Activated T-cell treated with anti-CD3 and anti-CD28 coated beads, Interleukin-2, amount 50 U/mL, for 48 hours (primary cell): Measurements from ENCODE around the gene RALB.
"Not testable (repeated sequence)": the region's sequence is repeated elsewhere in the genome, so short reads cannot be mapped to it uniquely, and the experiment has no call there.

Source experiments
- DNase-seq, 2 experiments: peaks; one replicate each; pipeline ENCODE4 v3.0.0-alpha.2; 2020

RALB gene

DNA sequence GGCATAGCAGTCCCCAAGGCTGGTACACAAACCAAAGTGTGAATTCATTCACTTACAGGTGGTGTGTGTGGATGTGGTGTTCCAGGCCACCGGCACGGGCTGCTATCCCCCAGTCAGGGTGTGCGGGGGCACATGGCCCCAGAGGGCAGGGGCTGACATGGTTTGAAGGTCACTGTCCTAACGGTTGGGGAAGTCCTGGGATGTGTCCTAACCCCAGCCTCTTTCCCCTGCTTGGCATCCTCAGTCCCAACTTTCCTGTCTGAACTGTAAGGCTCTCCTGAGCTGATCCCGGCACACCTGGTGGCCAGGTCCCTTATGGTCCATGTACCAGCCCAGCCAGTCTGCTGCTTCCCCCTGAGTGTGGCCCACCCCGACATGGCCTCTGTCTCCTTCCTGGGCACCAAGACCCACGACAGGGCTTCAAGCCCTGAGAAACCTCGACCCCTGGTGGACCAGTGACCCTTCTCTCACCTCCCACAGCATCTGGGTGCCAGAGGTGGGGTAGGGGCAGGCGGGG, 27.0 kb upstream of the RALB start:
- no peak for DNase-seq

DNA sequence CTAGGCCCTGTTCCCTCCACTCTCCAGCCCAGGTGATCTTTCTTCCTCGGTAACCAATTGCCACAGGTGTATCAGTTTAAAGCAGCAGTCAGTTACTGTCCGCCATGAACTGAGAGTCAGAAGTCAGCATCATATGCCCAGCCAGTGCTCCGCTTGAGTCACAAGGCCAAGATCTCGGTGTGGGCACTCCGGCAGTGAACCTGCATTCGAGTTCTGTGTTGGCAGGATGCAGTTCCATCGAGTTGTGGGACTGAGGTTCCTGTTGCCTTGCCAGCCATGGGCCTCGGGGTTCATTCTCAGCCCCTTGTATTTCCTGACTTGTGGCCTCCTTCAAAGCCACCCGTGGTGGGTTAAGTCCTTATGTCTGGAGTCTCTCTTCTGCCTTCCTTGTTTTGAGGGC, 26.3 kb upstream of the RALB start:
- DNase-seq, result no peak

DNA sequence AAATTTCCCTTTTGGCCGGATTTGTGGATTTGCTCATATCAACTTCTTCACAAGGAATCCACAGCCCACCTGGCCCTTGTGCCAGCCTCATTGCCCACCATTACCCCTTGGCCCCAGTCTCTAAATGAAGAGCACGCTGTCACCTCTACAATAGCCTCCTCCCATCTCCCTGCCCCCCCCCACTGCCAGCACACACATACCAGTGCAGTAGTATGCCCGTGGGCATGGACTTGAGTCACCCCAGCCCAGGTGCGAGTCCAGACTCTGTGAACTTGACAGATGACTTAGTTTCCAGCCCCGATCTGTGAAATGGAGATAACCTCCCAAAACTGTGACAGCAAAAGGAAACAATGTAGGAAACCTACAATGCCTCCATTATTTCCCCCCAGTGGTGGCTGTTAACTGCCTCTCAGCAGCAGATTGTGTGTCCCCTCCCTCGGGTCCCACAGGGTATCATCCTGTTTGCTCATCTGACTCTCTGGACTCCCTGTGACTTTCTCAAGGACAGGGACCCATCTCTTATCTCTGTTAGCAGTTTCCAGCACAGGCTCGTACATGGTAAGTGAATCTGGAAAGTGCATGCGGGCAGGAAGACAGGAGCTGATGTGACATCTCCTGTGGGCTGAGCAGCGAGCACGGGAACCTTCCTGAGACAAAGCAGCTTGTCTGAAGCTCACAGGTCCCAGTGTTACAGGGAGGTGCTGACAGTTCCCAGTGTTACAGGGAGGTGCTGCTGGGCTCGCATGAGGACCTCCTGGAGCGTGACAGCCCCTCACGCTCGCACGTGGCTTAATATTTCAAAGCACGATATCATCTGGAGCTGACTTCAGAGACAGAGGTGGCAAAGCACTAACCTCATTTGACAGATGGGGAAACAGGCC, 25.3 kb upstream of the RALB start:
- DNase-seq, result peak in 1 of 2 experiments; percentile 49

DNA sequence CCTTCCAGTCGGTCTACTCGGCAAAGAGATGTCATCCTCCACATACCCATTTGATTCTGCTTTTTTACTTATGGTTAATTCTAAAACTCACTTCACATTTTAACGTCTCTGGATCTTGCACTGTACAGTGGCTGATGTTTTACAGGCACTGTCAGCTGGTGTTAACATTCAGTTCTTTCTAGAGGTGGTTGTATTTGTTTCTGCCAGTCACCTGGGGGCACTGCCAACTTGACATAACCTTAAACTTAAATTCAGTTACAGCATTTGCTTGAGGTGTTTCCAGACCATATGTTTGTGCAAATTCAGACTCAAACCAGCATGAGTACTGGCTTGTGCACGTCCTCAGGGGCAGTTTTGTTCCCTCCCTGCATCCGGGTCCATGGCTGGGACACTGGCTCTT, 24.1 kb upstream of the RALB start:
- no peak for DNase-seq

DNA sequence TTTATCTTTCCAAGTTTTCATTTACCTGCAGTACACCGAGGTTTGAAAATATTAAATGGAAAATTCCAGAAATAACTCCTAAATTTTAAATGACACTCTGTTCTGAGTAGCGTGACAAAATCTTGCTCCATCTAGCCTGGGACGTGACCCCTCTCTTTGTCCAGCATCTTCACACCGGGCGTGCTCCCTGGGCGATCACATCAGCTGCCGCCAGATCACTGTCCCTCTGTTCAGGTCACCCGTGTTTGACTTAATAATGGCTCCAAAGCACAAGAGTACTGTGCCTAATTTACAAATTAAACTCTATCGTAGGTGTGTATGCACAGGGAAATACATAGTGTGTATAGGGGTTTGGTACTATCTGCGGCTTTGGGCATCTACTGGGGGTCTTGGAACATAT, 23.3 kb upstream of the RALB start:
- DNase-seq, result no peak

DNA sequence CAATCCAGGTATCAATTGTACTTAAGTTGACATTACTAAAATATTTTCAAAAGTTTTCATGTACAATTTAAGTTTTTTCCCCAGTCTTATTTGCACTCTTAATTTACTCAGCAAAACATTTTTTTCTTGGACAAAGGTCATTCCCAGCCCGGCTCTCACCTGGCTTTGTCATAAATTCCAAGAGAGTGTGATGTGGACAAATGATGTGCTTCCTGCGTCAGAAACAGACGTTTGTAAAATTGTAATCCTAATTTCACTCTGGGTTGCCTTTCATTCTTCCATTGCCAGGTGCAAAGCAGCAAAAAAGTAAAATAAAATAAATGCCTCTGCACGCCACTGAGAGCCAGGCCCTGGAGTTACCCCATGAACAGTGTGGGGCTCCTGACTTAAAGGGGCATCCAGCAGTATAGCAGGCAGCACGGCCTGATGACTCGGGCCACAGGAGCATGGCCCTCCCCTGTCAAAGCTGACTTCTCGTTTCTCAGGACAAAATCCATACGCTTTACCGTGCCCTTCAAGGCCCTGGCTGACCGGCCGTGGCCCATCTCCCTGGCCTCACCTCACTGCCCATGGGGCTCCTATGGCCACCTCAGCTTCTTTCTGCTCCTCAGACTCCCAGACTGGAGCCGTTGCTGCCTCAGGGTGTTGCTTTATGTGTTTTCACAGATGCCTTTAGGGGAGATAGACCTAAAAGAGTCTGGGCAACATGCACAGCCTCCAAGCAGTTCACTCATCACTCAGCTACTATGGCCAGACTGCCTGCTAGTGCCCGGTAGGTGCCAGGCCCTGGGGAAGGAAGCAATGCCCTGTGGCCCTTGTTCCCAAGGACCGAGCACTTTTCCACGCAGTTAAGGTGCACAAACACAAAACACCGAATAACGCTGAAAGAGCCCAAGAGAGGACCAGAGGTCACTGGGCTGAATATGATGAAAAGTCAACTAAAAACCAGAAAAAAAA, 21.9 kb upstream of the RALB start:
- no peak for DNase-seq

DNA sequence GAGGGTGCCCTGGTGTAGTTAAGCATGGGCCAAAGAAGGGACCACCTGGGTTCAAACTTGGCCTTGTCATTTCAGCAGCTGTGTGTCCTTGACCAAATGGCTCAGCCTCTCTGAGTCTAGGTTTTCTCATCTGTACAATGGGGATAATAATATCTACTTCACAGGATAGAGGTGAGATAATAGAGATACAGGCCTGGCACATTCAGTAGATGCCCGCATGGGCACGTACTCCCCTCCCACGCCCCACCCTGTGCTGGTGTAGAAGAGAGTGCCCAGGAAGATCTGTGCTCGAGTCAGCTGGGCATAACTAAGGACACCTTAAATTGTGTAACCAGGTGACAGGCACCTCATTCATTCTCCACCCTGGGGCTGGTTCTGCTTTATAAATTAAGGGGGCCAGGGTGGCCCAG, 21.1 kb upstream of the RALB start:
- DNase-seq, result peak in 1 of 2 experiments; percentile 69

DNA sequence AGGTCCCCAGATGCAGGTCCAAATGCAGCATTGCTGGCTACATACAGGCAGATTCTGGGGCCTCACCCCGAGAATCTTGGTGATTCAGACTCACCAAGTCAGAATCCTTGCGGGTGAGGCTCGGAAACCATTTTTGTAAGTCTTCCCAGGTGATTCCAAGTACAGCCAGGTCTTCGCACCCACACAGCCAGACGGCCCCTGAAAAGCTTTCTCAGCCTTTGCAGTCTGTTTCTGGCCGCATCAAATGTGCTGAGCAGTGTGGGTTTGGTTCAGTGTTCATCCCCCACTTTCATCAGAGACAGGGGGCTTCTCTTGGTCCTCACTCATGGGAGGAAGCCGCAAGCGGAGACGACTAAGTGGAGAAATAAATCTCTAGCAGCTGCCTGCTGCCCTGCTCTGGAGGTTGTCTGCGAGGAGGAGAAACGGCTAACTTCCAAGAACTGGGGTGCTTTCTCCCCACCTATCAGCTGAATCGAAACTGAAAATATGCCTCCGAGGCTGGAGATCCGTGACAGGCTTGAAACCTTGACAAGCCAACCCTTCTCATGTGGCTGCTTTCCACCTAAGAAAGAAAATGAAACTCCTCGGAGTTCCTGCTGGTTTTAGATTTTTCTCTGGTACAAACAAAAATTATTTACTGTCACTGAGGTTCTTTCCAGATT, 20.5 kb upstream of the RALB start:
- peak; percentile 78 to 81 for DNase-seq

DNA sequence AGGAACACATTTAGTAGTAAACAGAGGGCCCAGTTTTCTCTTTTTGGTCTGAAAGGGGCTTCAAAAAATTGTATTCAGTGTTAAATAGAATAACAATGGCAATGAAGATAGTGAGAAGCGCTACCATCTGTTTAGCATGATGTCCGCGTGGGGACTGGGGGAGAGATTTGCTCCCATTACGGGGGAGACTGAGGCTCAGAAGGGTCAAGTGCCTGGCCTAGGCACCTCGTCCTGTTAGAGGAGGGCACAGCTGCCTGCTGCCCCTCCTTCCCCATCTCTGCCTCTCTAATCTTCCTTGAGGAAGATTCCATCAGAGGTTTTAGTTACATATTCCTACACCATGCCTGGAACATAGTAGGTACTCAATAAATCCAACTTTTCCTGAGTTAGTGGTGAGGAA, 19.4 kb upstream of the RALB start:
- no peak for DNase-seq

DNA sequence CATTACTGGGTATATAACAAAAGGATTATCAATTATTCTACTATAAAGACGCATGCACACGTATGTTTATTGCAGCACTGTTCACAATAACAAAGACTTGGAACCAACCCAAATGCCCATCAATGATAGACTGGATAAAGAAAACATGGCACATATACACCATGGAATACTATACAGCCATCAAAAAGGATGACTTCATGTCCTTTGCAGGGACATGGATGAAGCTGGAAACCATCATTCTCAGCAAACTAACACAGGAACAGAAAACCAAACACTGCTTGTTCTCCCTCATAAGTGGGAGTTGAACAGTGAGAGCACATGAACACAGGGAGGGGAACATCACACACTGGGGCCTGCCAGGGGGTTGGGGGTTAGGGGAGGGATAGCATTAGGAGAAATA, 17.5 kb upstream of the RALB start:
- DNase-seq, result not testable (repeated sequence)

DNA sequence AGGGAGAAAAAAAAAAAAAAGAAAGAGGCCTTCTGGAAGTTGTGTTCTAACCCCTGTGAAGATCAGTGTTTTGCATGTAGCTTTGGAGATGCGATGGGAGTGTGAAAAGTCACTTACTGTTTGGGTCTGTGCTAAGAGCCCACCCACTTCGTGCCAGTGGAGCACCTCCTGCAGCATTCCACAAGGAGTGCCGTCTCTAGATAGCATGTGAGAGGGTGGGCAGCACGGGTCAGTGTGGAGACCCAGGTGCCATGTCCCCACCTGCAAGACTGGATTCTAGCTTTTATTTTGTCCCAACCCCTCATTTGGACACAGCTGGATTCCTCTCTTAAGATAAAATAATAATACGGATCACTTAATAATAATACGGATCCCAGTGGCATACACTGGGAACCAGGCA, 17.0 kb upstream of the RALB start:
- DNase-seq, result no peak

DNA sequence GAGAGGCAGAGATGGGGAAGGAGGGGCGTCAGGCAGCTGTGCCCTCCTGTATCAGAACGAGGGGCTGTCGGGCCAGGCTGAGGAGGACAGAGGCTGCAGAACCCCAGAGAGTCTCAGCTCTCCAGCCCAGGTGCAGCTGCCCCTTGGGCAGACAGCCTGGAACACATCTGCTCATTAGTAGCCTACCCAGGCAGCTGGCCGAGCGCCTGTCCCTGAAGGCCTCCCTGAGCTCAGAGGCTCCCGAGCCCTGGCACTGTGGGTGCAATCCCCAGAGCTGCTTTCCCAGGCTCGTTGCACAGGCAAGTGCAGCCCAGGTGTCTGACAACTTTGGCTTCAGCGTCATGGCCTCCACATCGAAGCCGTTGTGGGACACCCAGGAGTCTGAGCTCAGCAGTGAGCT, 16.3 kb upstream of the RALB start:
- DNase-seq, result no peak

DNA sequence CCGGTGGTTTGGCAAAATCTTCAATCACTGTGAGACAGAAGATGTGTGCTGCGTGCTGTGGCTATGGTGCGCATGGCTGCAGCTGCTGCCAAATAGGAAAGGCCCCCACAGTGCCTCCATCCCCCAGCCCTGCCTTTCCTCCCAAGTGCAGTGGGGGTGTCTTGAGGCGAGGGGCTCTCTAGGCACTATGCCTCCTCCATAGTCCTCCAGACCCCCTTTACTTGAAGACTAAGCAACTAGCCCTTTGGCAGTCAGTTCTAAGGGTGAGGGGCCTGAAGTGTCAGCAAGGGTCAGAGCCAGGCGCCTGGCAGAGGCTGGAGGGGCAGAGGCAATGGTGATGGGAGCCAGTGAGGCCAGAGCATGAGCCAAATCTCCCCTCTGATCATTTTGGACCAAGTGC, 15.9 kb upstream of the RALB start:
- DNase-seq, result no peak

DNA sequence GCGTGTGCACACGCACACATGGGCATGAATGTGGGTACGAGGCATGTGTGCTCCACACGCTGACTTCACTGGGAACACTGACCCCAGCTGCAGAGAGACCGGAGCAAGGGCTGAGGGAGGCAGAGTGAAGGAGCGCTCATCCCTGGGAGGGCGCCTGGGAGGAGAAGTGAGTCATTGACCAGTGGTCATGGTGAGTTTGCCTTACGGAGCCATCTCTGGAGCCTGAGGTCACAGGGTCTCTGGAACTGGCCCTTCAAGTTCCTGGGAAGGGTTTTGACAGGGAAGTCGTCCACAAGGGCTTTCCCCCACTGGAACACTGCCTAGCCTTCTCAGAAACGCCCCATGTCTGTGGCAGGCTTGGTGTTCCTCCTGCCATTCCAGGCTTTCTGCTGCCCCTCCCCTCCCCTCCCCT, 15.2 kb upstream of the RALB start:
- no peak for DNase-seq

DNA sequence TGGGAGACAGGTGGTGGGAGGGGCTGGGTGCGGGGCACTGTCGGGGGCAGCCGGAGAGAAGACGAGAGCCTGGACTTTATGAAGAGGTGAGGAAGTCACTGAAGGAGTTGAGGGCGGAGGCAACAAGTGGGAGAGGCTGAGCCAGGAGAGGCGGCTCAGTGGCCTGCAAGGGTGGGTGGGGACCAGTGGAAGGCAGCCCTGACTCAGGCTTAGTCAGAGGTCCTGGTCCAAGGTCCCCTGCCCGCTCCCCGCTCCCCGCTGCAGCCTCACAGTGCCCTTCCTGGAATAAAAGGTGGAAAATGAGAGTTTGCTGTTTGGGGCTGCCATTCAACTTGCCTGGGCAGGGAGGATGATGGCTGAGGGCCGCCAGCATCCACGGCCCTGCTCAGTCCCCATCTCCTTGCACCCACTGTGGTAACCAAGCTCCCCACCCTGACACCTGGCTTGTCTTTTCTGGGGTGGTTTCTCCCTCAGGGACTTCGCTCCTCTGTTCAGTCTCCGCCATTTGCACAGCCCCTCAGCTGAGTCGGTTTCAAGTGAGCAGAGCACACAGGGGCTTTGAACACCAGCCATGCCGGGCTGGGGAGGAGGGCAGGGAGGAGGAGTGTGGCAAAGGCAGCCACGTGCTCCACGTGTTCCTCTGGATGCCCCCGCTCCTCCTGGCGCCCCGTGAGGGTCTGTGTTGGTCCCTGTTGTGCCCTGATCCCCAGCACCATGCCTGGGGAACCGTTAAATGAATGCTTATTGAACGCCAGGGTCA, 13.7 kb upstream of the RALB start:
- DNase-seq, result no peak

DNA sequence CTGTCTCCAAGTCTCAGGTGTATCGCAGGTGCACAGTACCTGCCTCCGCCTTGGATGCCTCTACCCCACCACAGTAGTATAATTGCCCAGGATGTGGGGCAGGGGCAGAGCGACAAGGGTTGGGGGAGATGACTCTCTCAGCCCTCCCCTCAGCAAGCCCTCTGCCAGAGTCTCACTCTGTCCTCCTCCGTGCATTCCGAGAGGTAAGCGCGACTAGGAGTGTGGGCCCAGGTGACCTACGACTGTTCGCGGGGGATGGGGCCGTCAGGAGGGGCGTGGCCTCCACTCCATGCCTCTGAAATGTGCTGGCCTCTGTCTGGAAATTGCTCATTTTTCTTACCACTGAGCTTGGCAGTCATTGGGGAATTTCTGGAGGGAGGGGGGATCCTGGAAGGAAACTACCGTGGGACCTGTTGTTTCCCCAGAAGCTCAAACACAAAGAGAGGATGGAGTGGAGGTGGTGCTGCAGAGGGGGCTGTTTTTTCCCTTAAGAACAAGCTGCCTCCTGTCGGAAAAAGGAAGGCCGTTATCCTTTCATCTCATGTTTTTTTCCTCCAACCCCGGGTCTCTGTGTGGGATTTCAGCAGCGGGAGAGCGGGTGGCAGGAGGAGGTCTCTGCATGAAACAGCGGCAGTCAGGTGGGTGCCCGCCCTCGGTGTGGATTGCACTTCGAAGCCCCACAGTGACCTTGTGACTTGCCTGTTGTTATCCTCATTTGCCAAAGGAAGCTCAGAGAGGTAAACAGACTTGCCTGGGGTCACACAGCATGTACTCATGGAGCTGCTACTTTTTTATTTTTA, 13.0 kb upstream of the RALB start:
- no peak for DNase-seq

DNA sequence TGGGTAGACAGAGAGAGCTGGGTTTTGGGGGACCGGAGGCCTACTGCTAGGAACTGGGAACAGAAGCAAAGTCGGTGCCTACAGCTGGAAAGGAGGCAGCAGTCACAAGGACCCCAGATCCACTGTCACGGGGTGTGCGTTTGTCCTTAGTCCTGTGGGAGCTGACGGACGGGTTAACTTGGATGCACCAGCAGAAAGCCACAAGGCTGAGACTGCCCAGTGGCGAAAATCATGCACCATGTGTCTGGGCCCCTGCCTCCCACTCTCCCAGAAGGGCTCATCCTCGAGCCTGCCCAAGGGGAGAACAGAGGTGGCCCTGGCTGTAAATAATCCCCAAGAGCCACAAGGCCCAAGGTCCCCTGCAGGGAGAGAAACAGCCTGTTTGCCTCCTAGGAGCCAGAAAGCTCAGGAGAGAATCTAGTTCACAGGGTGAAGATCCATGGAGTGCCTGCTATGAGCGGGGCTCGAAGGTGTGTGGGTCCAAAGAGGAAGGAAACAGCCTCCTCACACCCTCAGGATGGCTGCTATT, 11.7 kb upstream of the RALB start:
- DNase-seq, result no peak

DNA sequence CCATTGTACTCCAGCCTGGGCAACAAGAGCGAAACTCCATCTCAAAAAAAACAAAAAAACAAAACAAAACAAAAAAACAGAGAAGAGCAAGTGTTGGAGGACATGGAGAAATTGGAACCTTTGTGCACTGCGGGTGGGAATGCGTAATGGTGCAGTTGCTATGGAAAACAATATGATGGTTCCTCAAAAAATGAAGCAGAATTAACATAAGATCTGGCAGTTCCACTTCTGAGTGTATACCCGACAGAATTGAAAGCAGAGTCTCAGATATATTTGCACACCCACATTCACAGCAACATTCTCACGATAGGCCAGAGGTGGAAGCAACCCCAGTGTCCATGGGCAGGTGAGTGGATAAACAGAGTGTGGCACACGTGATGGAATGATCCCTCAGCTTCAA, 11.0 kb upstream of the RALB start:
- DNase-seq, result no peak

DNA sequence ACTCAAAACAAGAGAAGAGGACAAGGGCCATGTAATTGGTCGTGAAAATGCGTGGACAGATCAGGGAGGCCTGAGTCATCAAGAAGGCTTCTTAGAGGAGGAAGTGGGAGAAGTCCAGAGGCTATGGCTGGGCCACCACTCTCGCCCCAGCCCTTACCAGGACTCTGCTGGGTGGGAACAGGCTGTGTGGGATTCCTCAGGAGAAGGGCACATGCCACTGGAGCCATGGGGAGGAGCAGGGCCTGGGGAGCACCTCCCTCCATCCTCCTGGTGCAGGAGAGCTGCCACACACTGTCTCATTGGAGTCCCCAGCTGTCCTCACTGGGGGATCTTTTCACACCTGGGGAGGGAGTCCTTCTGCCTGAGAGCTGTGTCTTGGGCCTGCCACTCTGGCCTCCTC, 9.4 kb upstream of the RALB start:
- DNase-seq, result no peak

DNA sequence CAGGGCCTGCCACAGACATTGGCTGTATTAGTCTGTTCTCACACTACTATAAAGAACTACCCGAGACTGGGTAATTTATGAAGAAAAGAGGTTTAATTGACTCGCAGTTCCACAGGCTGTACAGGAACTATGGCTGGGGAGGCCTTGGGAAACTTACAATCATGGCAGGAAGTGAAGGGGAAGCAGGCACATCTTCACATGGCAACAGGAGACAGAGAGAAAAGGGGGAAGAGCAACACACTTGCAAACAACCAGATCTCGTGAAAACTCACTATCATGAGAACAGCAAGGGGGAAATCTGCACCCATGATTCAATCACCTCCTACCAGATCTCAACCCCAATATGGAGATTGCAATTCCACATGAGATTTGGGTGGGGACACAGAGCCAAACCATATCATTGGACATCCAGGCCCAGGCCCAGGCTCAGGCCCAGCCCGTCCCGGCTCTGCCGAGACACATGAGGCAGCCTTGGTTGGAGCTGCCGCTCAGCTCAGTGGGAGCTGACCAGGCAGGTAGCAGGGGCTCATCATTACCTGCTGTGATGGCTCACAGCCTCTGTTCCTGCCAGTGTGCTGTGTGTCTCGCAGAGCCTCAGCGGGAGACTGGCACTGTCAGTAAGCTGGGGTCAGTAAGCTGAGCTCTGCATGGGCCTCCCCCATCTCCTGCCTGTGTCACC, 8.6 kb upstream of the RALB start:
- DNase-seq, result no peak
